HG03520 (cell line): Measurements from ENCODE around the gene AK1.

Source experiments
- ATAC-seq: cut with Tn5 transposase; IDR thresholded peaks from one replicate; pipeline ENCODE4 v1.9.1; 2021; ENCODE audit warnings: mild to moderate bottlenecking, moderate library complexity; ENCODE audit not compliant: unreplicated experiment

Gene AK1

DNA sequence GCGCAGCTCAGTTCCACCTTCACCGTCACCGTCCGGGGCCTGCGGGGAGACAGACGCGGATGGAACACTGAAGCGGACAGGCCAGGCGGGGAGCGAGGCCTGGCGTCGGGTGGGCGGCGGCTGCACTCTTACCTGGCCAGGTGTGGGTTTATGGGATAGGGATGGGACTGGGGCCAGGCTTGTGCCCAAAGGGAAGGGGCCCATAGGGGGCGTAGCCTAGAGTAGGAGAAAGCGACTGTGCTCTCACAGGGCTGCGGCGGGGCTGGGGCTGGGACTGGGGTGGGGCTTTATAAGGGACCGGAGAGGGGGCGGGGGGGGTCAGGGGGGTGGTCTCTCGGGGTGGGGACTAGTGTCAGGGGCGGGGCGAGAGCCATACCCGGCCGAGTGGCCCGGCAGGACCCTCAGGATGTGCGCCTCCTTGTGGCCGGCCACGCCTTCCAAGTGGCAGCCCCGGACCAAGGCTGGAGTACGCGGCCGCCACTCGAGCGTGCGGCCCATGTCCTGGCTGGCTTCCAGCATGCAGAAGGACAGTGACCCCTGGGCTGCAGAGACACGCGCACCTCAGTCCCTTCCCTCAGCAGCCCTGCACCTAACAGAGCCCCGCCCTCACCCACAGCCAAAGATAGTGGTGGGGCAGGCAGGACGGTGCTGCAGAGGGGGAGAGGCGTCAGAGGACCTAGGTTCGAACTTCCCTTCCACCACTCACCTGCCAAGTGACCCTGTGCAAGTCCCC lies 52.0 kb downstream of the AK1 start:
- no peak for ATAC-seq

DNA sequence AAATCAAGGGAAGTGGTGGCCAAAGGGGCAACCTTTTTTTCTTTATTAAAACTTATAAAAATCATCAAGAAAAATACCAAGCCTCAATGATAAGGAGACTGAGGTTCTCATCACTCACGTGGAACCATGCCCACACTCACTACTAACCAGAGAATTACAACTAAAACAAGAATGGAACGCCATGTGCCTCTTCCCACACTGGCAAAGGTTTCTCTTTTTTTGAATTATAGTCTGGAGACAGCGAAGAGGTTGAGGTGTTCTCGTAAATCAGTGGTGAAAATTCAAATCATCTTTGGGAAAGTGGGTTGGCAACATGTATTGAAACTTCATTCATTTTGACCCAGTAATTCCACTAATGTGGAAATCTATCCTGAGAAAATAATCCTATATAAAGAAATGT lies 55.4 kb downstream of the AK1 start:
- no peak for ATAC-seq

DNA sequence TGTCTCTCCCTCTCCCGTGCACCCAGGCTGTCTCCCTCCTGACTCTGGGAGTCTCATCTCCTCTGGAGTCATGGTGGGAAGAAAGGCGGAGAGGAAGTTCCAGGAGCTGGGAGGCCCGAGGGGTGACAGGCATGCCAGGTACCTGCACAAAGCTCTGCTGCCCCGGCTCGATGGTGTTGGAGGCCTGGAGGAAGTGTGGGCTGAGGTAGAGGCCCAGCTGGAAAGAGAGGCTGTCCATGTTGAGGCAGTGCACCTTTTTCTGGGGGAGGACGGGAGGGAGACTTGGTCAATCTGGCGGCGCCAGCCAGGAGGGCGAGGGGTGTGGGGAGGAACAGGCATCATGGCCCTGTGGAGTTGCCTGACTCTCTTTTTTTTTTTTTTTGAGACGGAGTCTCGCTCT lies 58.9 kb downstream of the AK1 start:
- no peak for ATAC-seq

DNA sequence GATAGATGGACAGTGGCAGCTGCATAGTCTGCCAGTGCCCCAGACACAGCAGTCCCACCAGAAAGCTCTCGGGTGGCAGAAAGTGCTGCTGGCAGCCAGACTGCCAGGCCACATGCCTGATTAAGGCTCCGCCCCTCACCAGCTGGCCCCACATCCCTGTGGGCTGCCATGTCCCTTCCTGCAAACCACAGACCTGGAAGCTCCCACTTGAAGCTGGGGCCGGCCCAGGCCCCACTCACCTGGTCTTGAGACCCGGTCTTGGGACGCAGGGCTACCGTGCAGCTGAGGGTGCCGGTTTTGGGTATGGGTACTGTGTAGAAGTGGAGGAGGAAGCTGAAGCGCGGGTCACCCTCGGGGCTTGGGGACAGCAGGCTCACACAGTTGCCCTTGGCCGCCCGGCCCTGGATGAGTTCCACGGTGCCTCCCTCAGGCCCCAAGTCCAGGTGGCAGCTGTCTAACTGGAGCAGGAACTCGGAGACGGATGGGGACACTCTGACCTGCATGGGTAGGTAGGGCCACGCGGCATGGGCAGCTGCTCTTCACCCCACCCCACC lies 59.5 kb downstream of the AK1 start:
- no peak for ATAC-seq

DNA sequence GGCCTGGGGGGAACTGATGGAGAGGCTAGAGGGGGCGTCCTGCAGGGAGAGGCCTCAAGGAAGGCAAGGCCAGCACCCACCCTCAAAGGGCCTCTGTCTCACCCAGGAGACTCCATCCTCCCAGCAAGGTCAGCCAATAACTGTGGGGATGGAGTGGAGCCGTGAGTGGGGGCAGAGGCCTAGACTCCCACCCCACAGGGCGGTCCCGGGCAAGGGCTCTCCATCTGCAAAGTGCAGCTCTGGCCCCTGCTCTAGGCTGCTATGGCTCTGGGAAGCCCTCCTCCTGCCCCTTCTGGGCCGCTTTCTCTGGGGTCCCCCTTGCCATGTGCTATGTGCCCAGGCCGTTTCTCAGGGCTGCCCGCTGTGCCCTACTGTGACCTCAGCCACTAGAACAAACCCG lies 60.7 kb downstream of the AK1 start:
- no peak for ATAC-seq
